SK-N-SH (cell line): Measurements from ENCODE around the gene CCDC148. TPM values are rescaled to one million over a fixed set of nuclear protein-coding genes. Genes with fewer than 3 reads are reported as not detected.

ENCODE experiments used
- CTCF ChIA-PET: fragments of 300-600, 350-600 bp; formaldehyde crosslinking; extraction: SDS; loops from one replicate; lab custom pipeline; 2021; lab: Yijun Ruan, JAX
- POLR2A ChIA-PET: fragments of 350-600 bp; sonication (Branson Sonifier 250); formaldehyde crosslinking; extraction: SDS; loops from one replicate; lab custom pipeline; 2020; ENCODE audit warnings: antibody characterized with exemption, inconsistent platforms; lab: Yijun Ruan, JAX
- DNase-seq: peaks from one replicate; pipeline ENCODE4 v3.0.0; 2012
- H2AFZ ChIP-seq: fragments of 200-600 bp; sonication (generic); 2 replicates; pipeline ENCODE4 v1.8.1; 2016; ENCODE audit warnings: antibody characterized with exemption, mild to moderate bottlenecking, low read depth
- H3F3A ChIP-seq: fragments of 200-600 bp; sonication (generic); replicated peaks from 2 replicates; pipeline ENCODE3; 2016; ENCODE audit warnings: antibody characterized with exemption, mild to moderate bottlenecking; ENCODE audit not compliant: insufficient read depth
- H3K27ac ChIP-seq, 2 experiments: fragments of 200-500 bp in 1 of 2; fragments of 200-600 bp in 1 of 2; sonication (Bioruptor generic) in 1 of 2; sonication (generic), shearing (Covaris generic) in 1 of 2; 2 replicates each; pipeline versions ENCODE4 v1.5.1 to v1.6.1; 2014 to 2016; ENCODE audit warnings: low read depth in 2 of 2, inconsistent platforms in 1 of 2, low read length in 1 of 2, mild to moderate bottlenecking in 1 of 2, mixed read lengths in 1 of 2
- H3K27me3 ChIP-seq: fragments of 200-600 bp; sonication (generic), shearing (Covaris generic); 2 replicates; pipeline ENCODE4 v1.6.1; 2016; ENCODE audit warnings: mixed run types; ENCODE audit not compliant: insufficient read depth
- H3K36me3 ChIP-seq, 2 experiments: fragments of 200-500 bp in 1 of 2; fragments of 200-600 bp in 1 of 2; sonication (Bioruptor generic) in 1 of 2; sonication (generic) in 1 of 2; replicated peaks in 1 of 2; 2 replicates each; pipeline versions ENCODE3 to v1.5.1; 2014 to 2016; ENCODE audit warnings: low read length in 1 of 2, mild to moderate bottlenecking in 1 of 2; ENCODE audit not compliant: insufficient read depth in 2 of 2, control insufficient read depth in 1 of 2
- H3K4me1 ChIP-seq, 2 experiments: fragments of 200-500 bp in 1 of 2; fragments of 200-600 bp in 1 of 2; sonication (Bioruptor generic) in 1 of 2; sonication (generic), shearing (Covaris generic) in 1 of 2; 2 replicates each; pipeline versions ENCODE4 v1.5.1 to v1.6.1; 2014 to 2016; ENCODE audit warnings: low read depth in 1 of 2, low read length in 1 of 2, mixed run types in 1 of 2; ENCODE audit not compliant: insufficient read depth in 2 of 2, control insufficient read depth in 1 of 2
- H3K4me2 ChIP-seq: fragments of 200-600 bp; sonication (generic), shearing (Covaris generic); 2 replicates; pipeline ENCODE4 v1.6.1; 2017; ENCODE audit warnings: mixed run types
- H3K4me3 ChIP-seq, 2 experiments: fragments of 200-500 bp in 1 of 2; fragments of 200-600 bp in 1 of 2; sonication (Bioruptor generic) in 1 of 2; sonication (generic), shearing (Covaris generic) in 1 of 2; 2 replicates each; pipeline versions ENCODE4 v1.5.1 to v1.8.1; 2014 to 2016; ENCODE audit warnings: low read depth in 2 of 2, inconsistent platforms in 1 of 2, low read length in 1 of 2, mild to moderate bottlenecking in 1 of 2, mixed read lengths in 1 of 2, moderate library complexity in 1 of 2
- H3K79me2 ChIP-seq: fragments of 200-600 bp; sonication (generic); 2 replicates; pipeline ENCODE4 v1.8.1; 2017; ENCODE audit warnings: mild to moderate bottlenecking; ENCODE audit not compliant: insufficient read depth
- H3K9ac ChIP-seq: fragments of 200-600 bp; sonication (generic); 2 replicates; pipeline ENCODE4 v1.6.1; 2017; ENCODE audit warnings: mixed run types
- H3K9me2 ChIP-seq: fragments of 200-600 bp; sonication (generic); 2 replicates; pipeline ENCODE4 v1.6.1; 2017; ENCODE audit warnings: mixed run types
- H3K9me3 ChIP-seq: fragments of 200-600 bp; sonication (generic); 2 replicates; pipeline ENCODE4 v1.6.1; 2017; ENCODE audit warnings: mixed run types, mild to moderate bottlenecking, moderate library complexity
- H4K20me1 ChIP-seq: fragments of 200-600 bp; sonication (generic); 2 replicates; pipeline ENCODE4 v1.6.1; 2017; ENCODE audit warnings: mild to moderate bottlenecking, mixed run types; ENCODE audit not compliant: insufficient read depth
- FOSL2 ChIP-seq: IDR thresholded peaks from 2 replicates; pipeline ENCODE4 v1.4.0; 2012; ENCODE audit warnings: low read depth, mild to moderate bottlenecking, moderate library complexity, borderline replicate concordance
- FOXM1 ChIP-seq: IDR thresholded peaks from 2 replicates; pipeline ENCODE4 v1.4.0; 2012; ENCODE audit warnings: low read depth, mild to moderate bottlenecking
- GATA2 ChIP-seq: sonication (generic); formaldehyde crosslinking; IDR thresholded peaks from 2 replicates; pipeline ENCODE4 v1.5.0; 2020; ENCODE audit warnings: mild to moderate bottlenecking, missing genetic modification reagents
- IRF3 ChIP-seq: fragments of 150-350 bp; IDR thresholded peaks from 2 replicates; pipeline ENCODE4 v1.6.1; 2016; ENCODE audit warnings: mild to moderate bottlenecking, low read depth, low read length
- MEF2A ChIP-seq: IDR thresholded peaks from 2 replicates; pipeline ENCODE4 v1.4.0; 2012; ENCODE audit warnings: low read depth, borderline replicate concordance
- MXI1 ChIP-seq: IDR thresholded peaks from 2 replicates; pipeline ENCODE4 v1.6.1; 2012; ENCODE audit warnings: mild to moderate bottlenecking, low read depth, low read length, improper control_type of control experiment
- NFIC ChIP-seq: IDR thresholded peaks from 2 replicates; pipeline ENCODE4 v1.4.0; 2012; ENCODE audit warnings: borderline replicate concordance
- NRF1 ChIP-seq: IDR thresholded peaks from 2 replicates; pipeline ENCODE4 v1.6.1; 2012; ENCODE audit warnings: low read depth, mild to moderate bottlenecking, low read length
- PBX3 ChIP-seq: IDR thresholded peaks from 2 replicates; pipeline ENCODE4; 2012
- POLR2AphosphoS5 ChIP-seq: IDR thresholded peaks from 2 replicates; pipeline ENCODE4 v1.6.1; 2012; ENCODE audit warnings: low read depth, low read length
- RCOR1 ChIP-seq: fragments of 150-350 bp; IDR thresholded peaks from 2 replicates; pipeline ENCODE4 v1.6.1; 2017; ENCODE audit warnings: antibody characterized with exemption, low read length
- REST ChIP-seq: IDR thresholded peaks from 2 replicates; pipeline ENCODE4 v1.6.1; 2012; ENCODE audit warnings: mild to moderate bottlenecking, low read depth, low read length, moderate library complexity
- RFX5 ChIP-seq: IDR thresholded peaks from 2 replicates; pipeline ENCODE4 v1.6.1; 2012; ENCODE audit warnings: mild to moderate bottlenecking, improper control_type of control experiment, low read length
- SIN3A ChIP-seq: IDR thresholded peaks from 2 replicates; pipeline ENCODE4 v1.6.1; 2012; ENCODE audit warnings: low read depth, mild to moderate bottlenecking, low read length, moderate library complexity, borderline replicate concordance
- SMC3 ChIP-seq: IDR thresholded peaks from 2 replicates; pipeline ENCODE4 v1.6.1; 2012; ENCODE audit warnings: low read depth, low read length, improper control_type of control experiment
- TAF1 ChIP-seq: IDR thresholded peaks from 2 replicates; pipeline ENCODE4 v1.6.1; 2012; ENCODE audit warnings: low read depth, mild to moderate bottlenecking, low read length, moderate library complexity, borderline replicate concordance
- TCF12 ChIP-seq: IDR thresholded peaks from 2 replicates; pipeline ENCODE4 v1.4.0; 2012
- TEAD4 ChIP-seq: IDR thresholded peaks from 2 replicates; pipeline ENCODE4 v1.4.0; 2012; ENCODE audit warnings: mild to moderate bottlenecking, borderline replicate concordance; ENCODE audit not compliant: insufficient read depth
- USF1 ChIP-seq: IDR thresholded peaks from 2 replicates; pipeline ENCODE4 v1.4.0; 2012; ENCODE audit warnings: low read depth, borderline replicate concordance
- YY1 ChIP-seq: IDR thresholded peaks from 2 replicates; pipeline ENCODE4 v1.4.0; 2012; ENCODE audit warnings: low read depth, mild to moderate bottlenecking
- WGBS: methylation state at CpG from one replicate; pipeline ENCODE4 v1.1.6; 2017; ENCODE audit warnings: low lambda C conversion rate; 5-methylcytosine and 5-hydroxymethylcytosine counted together
- polyA plus RNA-seq, 3 experiments: library from polyadenylated mRNA; depleted of rRNA; stranded (reverse); fragments of >200 nt; gene quantifications; 2 replicates each; pipeline ENCODE4 v1.2.3, GENCODE V29; 2012

The CCDC148 gene
- polyA plus RNA-seq, 1 of the 3 experiments (the other 2 are of a cell fraction), result 0.18 TPM

- TF ChIP-seq NFIC, result no peak
- no peak for TF ChIP-seq RCOR1
- TF ChIP-seq TCF12, result no peak
- no peak for TF ChIP-seq NRF1
- no peak for TF ChIP-seq GATA2 (CRISPR knock-in tag)
- TF ChIP-seq PBX3, result no peak
Observed at GRCh38 chr2:158359846-158360245, 96.7 kb downstream of the CCDC148 start (continued).

GRCh38 chr2:158357699-158358098 lies 98.9 kb downstream of the CCDC148 start:
- CTCF ChIA-PET, result no interaction called here
- H3K9ac ChIP-seq, result no peak overlapping the region
- H3K4me3 ChIP-seq, result no peak overlapping the region
- H3K4me1 ChIP-seq, result no peaks in the 10 kb centered on the region
- POLR2A ChIA-PET, result no interaction called here
- TF ChIP-seq FOSL2 (no peak), POLR2AphosphoS5 (no peak), SMC3 (no peak), NRF1 (no peak), MXI1 (no peak), PBX3 (no peak), TEAD4 (no peak), RFX5 (no peak), MEF2A (no peak), TCF12 (no peak), REST (no peak), IRF3 (no peak), YY1 (no peak), SIN3A (no peak), FOXM1 (no peak), TAF1 (no peak), USF1 (no peak)
- TF ChIP-seq, all 33 proteins: peak for 0
- H3F3A ChIP-seq, result no peaks in the 10 kb centered on the region
- no peak for DNase-seq
- no peaks in the 10 kb centered on the region for H3K79me2 ChIP-seq
- no peaks in the 10 kb centered on the region for H4K20me1 ChIP-seq
- H3K9me3 ChIP-seq, result no peaks in the 10 kb centered on the region
- no peaks in the 10 kb centered on the region for H3K36me3 ChIP-seq
- no peak overlapping the region for H3K27ac ChIP-seq
- no peaks in the 10 kb centered on the region for H3K9me2 ChIP-seq
- no peak overlapping the region for H3K4me2 ChIP-seq
- H3K27me3 ChIP-seq, result no peaks in the 10 kb centered on the region
- WGBS, result 69% methylated on average over 2 of the region's 2 CpGs
- no peak overlapping the region for H2AFZ ChIP-seq
